Keratinocyte (primary cell): ENCODE data around the gene EPHB6.

Experiments
- CTCF ChIP-seq, 3 experiments: IDR thresholded peaks in 1 of 3; conservative IDR thresholded peaks in 1 of 3; optimal IDR thresholded peaks in 1 of 3; 2 replicates in 2 of 3; 3 replicates in 1 of 3; pipeline versions ENCODE3 to v1.5.1; 2011; ENCODE audit warnings: low read length in 3 of 3, mild to moderate bottlenecking in 3 of 3, moderate library complexity in 2 of 3, control low read depth in 1 of 3, inconsistent platforms in 1 of 3; ENCODE audit not compliant: insufficient read depth in 2 of 3; ENCODE audit errors: extremely low read depth in 1 of 3
- EZH2 ChIP-seq: IDR thresholded peaks from one replicate; pipeline ENCODE4 v1.6.1; 2012; ENCODE audit warnings: inconsistent platforms, mild to moderate bottlenecking, low read length, moderate library complexity

DNA sequence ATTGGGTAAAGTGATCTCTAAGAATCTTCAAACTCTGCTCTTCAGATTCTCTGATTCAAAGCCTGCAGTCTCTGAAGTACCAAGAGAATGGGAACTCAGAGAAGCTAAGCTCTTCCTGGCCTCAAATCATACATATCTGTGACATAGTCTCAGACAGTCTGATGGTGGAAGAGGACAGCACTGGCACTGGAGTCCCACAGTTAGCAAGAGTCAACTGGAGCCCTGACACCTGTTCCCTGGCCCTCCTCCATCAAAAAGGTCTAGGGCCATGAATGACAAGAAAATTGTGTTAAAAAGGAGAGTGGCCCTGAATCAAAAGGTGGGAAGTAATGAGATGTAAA lies 46.4 kb upstream of the EPHB6 start:
- TF ChIP-seq CTCF (optimal IDR thresholded peaks at IDR 0.05 in 1 of 3, IDR thresholded peaks at IDR 0.05 in 1 of 3, conservative IDR thresholded peaks at IDR 0.05 in 1 of 3; ENCODE audit: extremely low read depth in 1 of 3, insufficient read depth in 2 of 3, low read length in 3 of 3): no peak
- no peak for TF ChIP-seq EZH2
